ENCODE measurements around the gene ARHGEF28.

The ARHGEF28 gene

GRCh38 chr5:73823508-73823925 is 197.5 kb downstream of the ARHGEF28 start:
- DNase-seq: peak; percentile 31

DNA sequence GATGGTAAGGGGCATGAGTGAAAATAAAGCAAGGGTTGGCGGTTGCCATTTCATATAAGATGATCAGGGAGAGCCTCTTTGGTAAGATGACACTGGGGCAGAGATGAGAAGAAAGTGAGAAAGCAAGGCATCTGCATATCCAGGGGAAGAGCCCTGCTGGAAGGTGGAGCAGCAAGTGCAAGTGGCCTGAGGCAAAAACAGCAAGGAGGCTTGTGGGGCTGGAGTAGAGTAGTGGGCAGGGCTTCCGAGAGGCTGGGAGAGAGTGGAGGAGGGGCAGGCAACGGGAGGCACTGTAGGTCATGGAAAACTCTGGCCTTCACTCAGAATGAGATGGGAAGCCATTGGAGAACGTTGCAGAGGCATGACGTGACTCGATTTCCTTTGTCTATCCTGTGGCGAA is 199.2 kb downstream of the ARHGEF28 start:
- DNase-seq: no peak

- DNase-seq: no peak
Measured at GRCh38 chr5:73825736-73826135, 199.7 kb downstream of the ARHGEF28 start.

GRCh38 chr5:73826301-73827105 is 200.5 kb downstream of the ARHGEF28 start:
- DNase-seq: peak; percentile 35

GRCh38 chr5:73827106-73827450 is 201.1 kb downstream of the ARHGEF28 start:
- peak; percentile 23 for DNase-seq

DNA sequence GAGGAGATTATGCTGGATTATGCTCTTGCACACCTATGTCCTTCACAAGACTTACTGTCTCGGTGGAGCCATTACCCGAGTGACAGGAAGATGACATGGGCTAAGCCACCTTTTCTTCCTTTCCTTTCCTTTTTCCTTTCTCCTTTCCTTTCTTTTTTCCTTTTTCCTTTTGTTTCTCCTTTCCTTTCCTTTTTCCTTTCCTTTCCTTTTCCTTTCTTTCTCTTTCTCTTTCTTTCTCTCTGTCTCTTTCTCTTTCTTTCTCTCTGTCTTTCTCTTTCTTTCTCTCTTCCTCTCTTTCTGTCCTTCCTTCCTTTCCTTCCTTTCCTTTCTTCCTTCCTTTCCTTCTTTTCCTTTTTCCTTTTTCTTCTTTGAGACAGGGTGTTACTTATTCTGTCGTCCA is 202.5 kb downstream of the ARHGEF28 start:
- DNase-seq: no peak

DNA sequence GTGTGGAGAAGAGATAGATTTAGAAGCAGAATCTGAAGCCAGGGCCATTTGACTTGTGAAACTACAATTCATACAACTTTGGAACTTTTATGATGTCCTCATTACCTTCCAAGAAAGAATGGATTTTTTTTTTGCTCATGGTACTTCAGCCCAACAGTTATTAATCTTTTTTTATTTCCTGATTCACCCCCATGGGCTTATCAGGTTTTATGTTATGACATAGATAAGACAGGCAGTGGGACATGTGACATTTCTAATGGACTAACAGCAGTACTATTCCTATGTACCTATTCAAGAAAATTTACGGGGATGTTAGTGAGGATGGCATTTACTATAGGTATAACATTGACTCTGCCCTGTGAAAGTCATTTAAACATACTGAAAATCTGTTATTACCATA is 204.7 kb downstream of the ARHGEF28 start:
- no peak for DNase-seq

DNA sequence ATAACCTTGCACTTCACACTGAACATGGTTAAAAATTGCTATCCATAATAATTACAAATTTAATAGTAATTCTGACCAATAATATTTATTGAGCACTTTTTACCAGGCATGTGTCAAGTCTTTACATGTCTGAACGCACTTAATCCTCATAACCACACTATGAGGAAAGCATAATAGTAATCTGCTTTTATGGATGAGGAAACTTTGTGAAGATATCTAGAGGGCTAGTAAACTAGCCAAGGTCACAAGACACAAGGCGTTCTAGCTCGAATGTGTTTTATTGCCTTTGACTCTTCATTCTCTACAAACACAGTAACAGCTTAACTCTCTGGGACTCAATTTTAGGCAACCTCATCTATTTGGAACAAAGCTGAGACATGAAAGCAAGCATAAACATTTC is 205.1 kb downstream of the ARHGEF28 start:
- DNase-seq: no peak

DNA sequence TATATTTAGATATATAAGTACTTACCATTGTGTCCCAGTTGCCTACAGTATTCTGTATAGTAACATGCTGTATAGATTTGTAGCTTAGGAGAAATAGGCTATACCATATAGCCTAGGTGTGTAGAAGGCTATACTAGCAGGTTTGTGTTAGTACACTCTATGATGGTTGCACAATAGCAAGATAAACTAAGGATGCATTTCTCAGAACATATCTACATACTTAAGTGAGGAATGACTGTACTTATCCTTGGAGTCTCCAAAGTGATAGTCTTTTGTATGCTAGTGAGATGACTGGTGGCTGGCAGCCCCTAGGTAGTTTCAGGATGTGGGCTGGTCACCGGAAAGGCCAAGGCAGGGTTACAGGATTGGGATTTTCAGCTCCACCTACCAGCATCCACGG is 208.7 kb downstream of the ARHGEF28 start:
- no peak for DNase-seq

GRCh38 chr5:73835726-73836125 is 209.7 kb downstream of the ARHGEF28 start:
- no peak for DNase-seq

GRCh38 chr5:73836607-73837006 is 210.6 kb downstream of the ARHGEF28 start:
- no peak for DNase-seq

DNA sequence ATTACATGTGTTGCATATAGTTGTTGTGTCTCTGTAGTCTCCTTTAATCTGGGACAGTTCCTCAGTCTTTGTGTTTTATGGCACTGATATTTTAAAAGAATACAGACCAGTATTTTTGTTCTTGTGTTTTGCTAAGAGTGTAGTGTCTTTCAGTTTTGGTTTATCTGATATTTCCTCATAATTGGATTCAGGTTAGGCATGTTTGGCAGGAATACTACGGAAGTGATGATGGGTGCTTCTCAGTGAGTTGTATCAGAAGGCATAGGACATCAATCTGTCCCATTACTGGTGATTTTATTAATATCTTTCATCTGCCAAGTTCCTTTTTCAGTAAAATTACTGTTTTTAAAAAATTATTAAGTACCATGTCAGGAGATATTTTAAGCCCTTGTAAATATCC is 212.9 kb downstream of the ARHGEF28 start:
- DNase-seq: no peak

- DNase-seq: no peak
Measured at GRCh38 chr5:73841641-73842040, 215.6 kb downstream of the ARHGEF28 start.

DNA sequence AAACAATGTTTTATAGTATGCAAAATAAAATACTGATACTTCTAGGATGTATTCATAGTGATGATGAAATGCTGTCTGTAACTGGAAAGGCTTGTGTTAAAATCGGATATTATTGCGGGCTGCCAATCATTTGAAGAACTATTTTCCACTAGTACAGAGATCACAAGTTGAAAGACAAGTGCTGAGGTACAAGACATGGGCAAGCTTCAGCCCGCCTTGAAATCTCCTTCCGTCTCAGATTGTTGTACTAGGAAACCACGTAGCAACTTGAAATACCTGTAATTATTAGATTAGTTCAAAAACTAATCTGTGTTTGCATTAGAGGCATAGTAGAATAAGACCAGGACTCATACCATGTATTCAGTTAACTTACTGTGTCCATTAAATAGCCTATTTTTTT is 218.2 kb downstream of the ARHGEF28 start:
- no peak for DNase-seq

- no peak for DNase-seq
Measured at GRCh38 chr5:73851471-73852181, 225.6 kb downstream of the ARHGEF28 start.

- peak; percentile 15 for DNase-seq
Measured at GRCh38 chr5:73853091-73853490, 227.1 kb downstream of the ARHGEF28 start.

DNA sequence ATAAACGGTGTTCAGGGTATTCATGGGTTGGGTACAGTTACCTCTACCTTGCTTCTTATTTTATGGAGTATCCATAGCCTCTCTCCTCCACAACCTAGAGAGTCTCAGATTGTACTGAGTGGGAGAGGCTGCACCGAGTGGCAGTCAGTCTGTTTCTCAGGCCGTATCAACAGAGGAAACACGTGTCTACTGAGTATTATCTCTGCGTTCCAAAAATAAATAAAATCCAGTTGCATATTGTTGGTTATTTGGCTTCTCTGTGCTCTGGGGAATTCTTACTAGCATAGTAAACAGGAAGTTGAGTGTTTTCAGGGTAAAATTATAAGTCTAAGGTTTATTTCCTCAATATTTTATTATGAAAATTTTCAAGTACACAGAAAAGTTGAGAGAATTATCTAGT is 231.0 kb downstream of the ARHGEF28 start:
- DNase-seq: no peak

DNA sequence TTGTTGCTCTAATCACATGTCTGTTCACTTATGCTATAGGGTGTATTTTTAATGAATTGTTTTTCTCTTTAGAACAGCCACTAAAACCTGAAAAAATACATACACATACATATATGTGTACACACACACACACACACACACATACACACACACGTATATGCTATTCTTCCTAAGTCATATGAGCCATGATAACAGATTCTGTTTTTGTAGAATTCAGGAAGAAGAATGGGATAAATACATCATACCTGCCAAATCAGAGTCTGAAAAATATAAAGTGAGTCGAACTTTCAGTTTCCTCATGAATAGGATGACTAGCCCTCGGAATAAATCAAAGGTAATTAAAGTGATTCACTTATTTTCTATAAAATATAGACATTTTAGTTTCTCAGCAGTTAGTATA is 231.4 kb downstream of the ARHGEF28 start:
- DNase-seq: no peak

DNA sequence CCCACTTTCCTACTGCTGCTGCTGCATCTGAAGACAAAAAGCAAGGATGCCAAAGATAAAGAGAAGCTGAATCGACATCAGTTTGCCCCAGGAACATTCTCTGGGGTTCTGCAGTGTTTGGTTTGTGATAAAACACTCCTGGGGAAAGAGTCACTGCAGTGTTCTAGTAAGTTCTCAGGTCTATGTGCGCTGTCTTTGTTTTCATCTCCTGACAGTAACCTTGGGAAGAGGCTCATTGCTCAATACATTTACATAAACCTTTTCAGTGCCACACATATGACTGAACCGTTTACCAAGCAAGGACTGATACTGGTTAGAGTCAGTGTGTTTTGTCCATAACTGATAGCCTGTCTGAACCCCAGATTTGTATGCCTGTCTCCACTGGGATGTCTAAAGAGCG is 232.1 kb downstream of the ARHGEF28 start:
- no peak for DNase-seq

GRCh38 chr5:73858776-73859175 is 232.8 kb downstream of the ARHGEF28 start:
- no peak for DNase-seq

- no peak for DNase-seq
Measured at GRCh38 chr5:73859696-73860095, 233.7 kb downstream of the ARHGEF28 start.

GRCh38 chr5:73861313-73861988 is 235.5 kb downstream of the ARHGEF28 start:
- DNase-seq: peak; percentile 26

DNA sequence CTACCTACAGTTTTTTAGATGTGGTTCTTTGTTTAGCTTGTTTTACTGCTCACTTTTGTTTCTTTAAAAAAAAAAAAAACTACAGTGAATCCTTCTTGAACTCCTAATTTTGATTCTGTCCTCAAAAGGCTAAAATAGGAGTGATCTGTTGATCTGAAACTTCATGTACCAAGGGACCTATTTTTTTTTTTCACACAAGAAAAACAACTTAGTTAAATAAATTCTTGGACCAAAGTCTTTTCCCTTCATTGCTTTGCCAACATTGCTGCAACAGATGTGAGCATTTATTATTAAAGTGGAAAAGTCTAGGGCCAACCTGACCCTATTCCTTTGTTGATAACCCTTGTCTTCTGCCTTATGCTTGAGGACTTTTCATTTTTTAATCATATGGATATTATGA is 236.8 kb downstream of the ARHGEF28 start:
- DNase-seq: no peak

DNA sequence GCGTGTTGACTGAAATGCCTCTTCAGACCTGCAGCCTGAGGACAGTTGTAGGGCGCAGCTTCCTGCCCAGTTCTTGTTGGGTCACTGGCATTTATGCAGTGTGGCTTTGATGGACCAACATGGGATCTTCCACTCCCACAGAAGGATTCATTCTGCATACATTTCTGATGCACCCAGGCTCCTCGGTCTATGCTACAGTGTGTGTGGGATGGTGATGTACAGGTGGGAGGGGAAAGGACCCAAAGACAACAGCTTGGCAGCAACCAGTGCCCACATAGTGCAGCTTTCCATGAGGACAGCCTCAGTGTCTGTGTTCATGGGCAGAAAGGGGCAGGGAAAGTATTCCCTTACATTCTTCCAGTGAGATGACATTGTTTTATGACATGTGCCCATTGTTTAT is 237.9 kb downstream of the ARHGEF28 start:
- no peak for DNase-seq
